Posterior cingulate gyrus (tissue), 11 donors: Measurements from ENCODE around the gene KCNMA1.
A peak's percentile ranks its signal among the peaks of the same experiment; 100 is the strongest.

Experiments
- DNase-seq, 10 donors: peaks; one replicate each; pipeline versions ENCODE4 v3.0.0 to v3.0.0-alpha.2; 2020 to 2021; ENCODE audit warnings: mixed read lengths in 3 of 10
- intact Hi-C: fragments of 100-400 bp; cut with DNase I; formaldehyde crosslinking; loops from one replicate; pipeline ENCODE4 v1.15.1; 2023

KCNMA1 gene

GRCh38 chr10:76892766-76893479, 744.7 kb downstream of the KCNMA1 start:
- intact Hi-C loops: no loop called here
- DNase-seq: no peak

- intact Hi-C loops: no loop called here
- DNase-seq: peak in 1 of 10 donors; percentile 67
Observed at GRCh38 chr10:76887223-76888010, 750.2 kb downstream of the KCNMA1 start.

DNA sequence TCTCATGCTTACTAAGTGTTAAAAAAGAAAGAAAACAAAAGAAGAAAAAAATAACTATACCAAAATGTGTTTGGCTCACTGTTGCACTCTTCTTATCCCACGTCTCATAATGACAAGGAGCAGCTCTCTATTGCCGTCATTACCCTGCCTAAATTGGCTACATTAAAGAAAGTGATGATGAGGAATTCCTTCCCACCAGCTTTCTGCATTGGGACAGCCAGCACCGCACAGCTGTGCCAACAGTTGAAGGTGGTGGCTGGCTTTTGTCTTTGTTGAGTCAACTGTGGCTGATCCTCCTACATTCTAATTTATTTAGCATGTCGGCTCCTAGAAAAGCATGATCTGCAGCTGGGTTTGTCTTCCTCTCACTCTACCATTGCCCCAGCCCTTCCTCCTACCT, 751.8 kb downstream of the KCNMA1 start:
- intact Hi-C loops: no loop called here
- peak in 4 of 10 donors; percentile 12 to 87 (median 20) for DNase-seq

GRCh38 chr10:76884673-76885275, 752.8 kb downstream of the KCNMA1 start:
- intact Hi-C loops: no loop called here
- no peak for DNase-seq

GRCh38 chr10:76883596-76883995, 754.0 kb downstream of the KCNMA1 start:
- no peak for DNase-seq
- intact Hi-C loops: no loop called here

- intact Hi-C loops: no loop called here
Observed at GRCh38 chr10:76882796-76883195, 754.8 kb downstream of the KCNMA1 start.

DNA sequence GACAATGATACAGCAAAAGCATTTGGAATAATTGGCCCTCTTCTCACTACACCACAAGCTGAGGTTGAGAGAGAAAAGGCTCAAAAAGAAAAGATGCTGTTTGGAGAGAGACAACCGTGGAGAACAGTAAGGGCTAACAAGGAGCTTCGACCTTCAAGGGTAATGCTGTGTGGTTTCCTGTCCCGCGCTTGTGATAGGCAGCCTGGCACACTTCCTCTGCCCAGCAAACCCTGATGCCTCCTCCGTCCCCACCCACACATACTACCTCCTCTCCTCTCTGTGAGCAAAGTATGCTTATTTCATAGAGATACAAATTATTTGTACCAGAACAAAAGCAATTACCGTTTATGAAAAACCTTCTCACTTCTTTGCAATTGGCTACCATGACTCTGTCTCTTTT, 755.4 kb downstream of the KCNMA1 start:
- peak in 2 of 10 donors; percentile 12 to 81 for DNase-seq
- intact Hi-C loops: no loop called here

More at GRCh38 chr10:76882796-76883195, 754.8 kb downstream of the KCNMA1 start:
- no peak for DNase-seq

GRCh38 chr10:76881477-76882220, 756.0 kb downstream of the KCNMA1 start:
- DNase-seq: no peak
- intact Hi-C loops: no loop called here

DNA sequence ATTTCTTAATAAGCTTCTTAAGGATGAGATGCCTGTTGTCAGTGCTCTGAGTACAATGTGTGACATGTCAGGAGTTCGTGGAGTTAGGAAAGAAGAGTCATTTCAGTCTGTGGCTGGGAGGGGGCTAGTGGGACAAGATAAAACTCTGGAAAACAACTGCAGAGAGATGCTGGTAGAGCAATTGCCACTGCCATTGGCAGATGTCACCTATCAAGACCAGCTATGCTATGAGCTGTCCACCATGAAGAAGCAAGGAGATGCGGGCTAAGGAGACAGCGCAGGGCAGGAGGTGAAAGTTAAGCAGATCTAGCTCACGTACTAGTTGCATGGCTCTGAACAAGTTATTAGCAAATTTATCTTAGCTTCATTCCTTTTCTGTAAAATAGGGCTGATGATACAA, 756.7 kb downstream of the KCNMA1 start:
- DNase-seq: no peak
- intact Hi-C loops: no loop called here

GRCh38 chr10:76879116-76879913, 758.3 kb downstream of the KCNMA1 start:
- intact Hi-C loops: no loop called here
- DNase-seq: no peak

GRCh38 chr10:76878514-76878913, 759.1 kb downstream of the KCNMA1 start:
- intact Hi-C loops: no loop called here
- no peak for DNase-seq

GRCh38 chr10:76874896-76875295, 762.7 kb downstream of the KCNMA1 start:
- DNase-seq: no peak
- intact Hi-C loops: no loop called here

DNA sequence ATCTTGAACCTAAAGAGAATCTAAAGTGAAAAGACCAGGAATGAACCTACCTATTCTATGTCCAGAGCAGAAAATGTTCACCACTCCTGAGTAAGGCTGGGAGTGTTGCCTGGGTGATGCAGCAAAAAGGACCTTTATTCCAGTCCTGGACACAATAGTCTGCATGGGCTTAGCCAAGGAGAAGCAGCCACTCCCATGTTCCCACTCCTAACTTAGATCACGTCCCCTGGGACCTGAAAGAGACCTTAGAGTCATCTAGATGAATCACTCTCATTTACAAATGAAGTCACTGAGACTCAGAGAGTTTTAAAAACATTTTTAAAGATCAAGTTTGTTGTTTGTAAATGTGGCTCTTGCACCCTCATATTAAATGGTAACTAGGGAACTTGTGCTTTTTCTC, 763.4 kb downstream of the KCNMA1 start:
- no peak for DNase-seq
- intact Hi-C loops: no loop called here

GRCh38 chr10:76871697-76872295, 765.8 kb downstream of the KCNMA1 start:
- intact Hi-C loops: no loop called here
- no peak for DNase-seq

- intact Hi-C loops: no loop called here
- peak in 1 of 10 donors; percentile 69 for DNase-seq
Observed at GRCh38 chr10:76869931-76870330, 767.7 kb downstream of the KCNMA1 start.

GRCh38 chr10:76868098-76868977, 769.3 kb downstream of the KCNMA1 start:
- intact Hi-C loops: no loop called here
- no peak for DNase-seq

- DNase-seq: no peak
- intact Hi-C loops: no loop called here
Observed at GRCh38 chr10:76866841-76867586, 770.6 kb downstream of the KCNMA1 start.

- no peak for DNase-seq
Observed at GRCh38 chr10:76864922-76865321, 772.7 kb downstream of the KCNMA1 start.

More at GRCh38 chr10:76864922-76865321, 772.7 kb downstream of the KCNMA1 start:
- intact Hi-C loops: no loop called here
